8988T (cell line): ENCODE results near the gene TFF1.

Experiments
- DNase-seq: peaks from one replicate; pipeline ENCODE4 v3.0.0; 2011

The TFF1 gene

DNA sequence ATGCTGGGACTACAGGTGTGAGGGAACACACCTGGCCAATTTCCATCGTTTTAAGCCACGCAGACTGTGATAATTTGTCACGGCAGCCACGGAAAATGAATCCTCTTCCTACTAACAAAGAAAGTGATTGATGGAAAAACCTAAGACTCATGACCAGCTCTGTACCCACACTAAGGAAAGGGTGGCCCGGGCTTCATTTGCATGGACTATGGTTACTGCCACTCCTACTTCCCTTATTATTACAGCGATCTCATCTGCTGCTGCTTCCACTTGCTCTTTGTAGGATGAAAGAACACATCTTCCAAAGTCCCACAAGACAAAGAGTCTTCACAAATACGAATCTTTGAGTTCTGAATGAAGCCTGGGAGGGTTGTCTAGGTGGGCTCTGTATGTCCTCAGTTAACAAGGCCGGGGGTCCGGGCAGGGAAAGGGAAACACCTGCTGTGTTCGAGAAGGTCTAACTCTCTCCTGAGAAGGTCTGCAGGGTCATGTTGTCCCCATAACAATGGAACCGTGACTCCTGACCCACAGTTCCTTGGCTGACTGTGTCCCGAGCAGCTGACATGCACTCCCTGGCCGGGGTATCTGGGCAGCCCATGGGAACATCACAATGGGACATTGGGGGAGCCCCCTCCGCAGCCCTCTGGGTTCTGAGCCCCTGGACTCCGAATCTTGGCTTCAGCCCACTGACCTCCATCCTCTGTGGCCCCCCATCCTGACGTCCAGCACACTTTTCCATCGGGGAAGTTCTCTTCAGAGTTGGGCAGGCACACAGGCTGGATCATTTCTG lies 13.3 kb upstream of the TFF1 start:
- no peak for DNase-seq

DNA sequence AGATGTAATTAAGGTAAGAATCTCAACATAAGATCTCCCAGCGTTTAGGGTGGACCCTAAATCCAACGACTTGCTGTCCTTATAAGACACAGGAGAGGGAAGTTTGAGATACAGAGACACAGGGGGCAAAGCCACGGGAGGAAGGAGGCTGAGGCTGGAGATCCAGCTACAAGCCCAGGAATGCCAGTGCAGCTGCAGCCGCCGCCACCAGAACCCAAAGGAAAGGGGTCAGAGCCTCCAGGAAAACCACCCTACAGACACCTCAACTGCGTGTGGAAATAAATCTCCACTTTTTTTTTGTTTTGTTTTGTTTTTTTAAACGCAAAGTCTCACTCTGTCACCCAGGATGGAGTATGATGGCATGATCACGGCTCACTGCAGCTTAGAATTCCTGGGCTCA lies 12.1 kb upstream of the TFF1 start:
- no peak for DNase-seq

DNA sequence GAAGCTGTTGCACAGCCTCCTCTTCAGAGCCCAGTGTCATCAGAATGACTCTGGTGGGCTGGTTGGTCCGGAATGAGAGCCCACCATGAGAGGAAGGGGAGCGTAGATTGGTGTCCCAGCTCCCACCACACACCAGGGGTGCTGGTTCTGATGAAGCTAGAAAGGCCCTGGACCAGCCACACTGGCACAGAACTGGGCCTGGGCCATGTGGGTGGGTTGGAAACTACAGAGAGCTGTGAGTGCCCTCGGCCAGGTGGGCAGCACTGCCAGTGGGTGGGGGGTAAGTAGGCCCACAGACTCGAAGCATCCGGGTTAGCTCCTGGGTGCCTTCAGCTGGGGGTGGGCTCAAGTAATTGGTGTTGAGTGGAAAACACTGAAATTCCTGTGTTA lies 11.6 kb upstream of the TFF1 start:
- no peak for DNase-seq

DNA sequence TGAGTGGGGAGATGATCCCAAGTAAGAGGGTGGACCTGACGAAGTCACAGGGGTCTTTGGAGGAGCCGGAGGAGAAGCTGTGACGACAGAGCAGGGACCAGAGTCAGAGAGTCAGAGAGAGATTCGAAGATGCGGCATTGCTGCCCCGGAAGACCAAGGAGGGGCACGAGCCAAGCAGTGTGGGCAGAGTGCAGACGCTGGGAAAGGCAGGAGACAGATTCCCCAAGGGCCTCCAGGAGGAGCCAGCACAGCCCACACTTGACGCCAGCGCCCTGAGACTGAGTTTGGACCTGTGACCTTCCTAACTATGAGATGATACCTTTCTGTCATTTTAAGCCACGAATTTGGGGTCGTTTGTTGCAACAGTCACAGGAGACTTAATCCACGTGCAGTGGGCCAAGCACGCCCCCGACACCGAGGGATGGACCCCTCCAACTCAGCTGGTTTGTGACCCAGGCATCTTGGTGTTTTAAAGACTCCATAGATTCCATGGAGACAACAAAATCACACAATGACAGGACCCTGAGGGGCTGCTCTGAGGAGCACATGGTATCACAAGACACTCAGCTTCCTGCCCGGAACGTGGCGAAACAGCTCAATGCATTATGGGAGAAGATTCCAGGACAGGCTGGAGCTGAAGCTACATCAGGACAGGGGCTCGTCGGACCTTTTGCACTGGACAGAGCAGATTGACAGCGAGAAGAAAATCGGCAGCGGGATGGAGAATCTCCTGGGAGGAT lies 11.0 kb upstream of the TFF1 start:
- no peak for DNase-seq

DNA sequence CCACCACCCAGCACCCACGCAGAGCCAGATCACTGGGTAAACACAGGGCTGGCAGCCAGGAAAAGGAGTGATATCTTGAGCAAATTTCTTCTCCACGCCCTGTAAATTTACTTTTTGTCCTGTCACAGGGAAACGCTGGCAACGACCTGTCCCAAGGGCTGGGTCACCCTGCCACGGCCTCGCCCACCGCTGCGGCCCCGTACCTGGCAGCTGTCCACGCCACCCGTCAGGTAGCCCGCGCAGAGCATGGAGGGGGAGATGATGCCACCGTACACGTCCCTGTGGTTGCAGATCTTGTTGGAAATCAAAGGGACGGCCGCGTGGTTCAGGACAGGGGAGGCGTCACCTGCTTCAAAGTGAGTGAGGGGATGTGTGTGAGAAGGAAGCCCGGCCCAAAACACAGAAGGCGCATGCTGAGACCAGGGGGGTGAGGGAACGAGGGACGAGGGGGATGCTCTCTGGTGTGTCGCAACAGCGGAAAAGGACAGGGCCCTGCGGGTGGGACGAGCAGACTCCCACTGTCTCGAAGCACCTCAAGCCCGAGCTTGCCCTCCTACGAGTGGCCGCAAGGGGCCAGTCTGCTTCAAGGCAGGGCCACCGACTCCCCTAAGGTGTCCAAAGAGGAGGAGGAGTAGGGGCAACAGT lies 10.1 kb upstream of the TFF1 start:
- DNase-seq = no peak

DNA sequence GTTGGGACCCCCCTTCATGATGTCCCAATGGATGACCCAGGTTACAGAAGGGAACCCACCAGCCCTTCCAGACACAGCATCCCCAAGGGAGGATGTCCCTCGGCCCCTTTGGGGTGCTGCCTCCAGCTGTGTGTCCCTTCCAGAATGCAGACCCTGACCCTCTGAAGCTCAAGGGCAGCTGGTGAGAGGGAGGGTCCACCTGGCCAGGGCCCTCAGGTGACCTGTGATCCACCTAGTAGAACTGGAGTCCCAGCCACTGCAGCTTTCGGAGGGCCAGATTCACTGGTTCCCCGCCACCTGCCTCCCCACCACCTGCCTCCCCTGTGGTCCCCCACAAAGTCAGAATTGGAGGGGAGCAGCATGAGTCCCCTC lies 9.6 kb upstream of the TFF1 start:
- DNase-seq = no peak

DNA sequence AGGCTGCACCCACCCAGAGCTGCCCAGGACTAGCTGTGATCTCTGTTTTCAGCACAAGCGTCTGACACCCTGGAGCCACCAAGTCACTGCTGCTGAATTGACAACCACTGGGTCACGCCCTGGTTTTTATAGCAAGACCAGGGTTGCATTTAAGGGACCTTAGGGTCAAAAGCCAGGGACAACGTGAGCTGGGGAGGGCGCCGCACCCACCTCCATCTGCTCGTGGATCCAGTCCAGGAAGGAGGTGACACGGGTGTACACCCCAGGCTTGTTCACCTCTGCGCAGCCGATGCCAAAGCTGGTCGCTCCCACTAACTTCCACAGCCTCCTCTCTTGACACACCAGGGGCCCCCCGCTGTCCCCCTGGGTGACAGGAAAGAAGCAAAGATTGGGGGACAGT lies 9.2 kb upstream of the TFF1 start:
- no peak for DNase-seq

DNA sequence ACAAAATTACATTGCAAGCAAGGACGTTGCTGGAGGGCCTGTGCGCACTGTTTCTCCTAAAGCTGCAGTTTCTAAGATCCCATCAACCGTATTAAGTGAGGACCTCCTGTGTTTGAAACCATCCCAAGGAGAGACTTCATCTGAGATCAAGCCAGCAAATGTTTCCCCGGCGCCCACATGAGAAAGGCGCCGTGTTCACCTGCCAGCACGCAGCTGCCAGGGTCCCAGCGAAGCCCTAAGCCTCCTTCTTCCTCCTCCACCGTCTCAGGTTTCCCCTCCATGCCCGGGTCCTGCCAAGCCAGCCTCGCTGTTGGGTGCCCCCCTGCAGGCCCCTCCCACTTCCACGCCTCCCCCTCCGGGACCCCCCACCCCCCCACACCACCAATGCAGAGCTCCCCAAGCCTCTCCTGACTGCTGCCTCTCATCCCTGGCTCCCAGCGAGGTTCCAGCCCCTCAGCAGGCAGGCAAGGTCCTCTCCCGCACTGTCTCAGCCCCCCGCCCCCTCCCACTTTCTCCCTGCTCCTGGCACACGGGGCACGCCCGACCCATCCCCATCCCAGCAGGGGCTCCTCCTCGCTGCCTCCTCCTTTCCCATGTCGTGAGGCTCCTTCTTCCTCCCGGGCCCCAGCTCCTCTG lies 8.6 kb upstream of the TFF1 start:
- DNase-seq = no peak

DNA sequence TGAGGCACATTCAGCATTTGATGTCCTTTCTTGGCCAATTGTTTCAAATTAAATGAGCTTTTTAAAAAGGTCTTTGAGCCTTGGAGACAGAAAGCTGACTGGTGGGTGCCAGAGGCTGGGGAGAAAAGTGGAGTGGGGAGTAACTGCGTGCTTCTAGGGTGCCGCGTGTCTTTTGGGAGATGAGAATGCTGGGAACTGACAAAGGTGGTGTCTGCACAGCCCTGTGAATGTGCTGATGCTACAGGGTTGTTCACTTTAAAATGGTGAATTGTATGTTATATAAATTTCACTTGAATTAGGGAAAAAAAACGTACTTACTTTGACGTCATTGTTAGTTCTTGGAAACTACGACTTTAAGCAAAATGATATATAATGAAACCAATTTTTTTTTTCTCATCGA lies 8.1 kb upstream of the TFF1 start:
- no peak for DNase-seq

DNA sequence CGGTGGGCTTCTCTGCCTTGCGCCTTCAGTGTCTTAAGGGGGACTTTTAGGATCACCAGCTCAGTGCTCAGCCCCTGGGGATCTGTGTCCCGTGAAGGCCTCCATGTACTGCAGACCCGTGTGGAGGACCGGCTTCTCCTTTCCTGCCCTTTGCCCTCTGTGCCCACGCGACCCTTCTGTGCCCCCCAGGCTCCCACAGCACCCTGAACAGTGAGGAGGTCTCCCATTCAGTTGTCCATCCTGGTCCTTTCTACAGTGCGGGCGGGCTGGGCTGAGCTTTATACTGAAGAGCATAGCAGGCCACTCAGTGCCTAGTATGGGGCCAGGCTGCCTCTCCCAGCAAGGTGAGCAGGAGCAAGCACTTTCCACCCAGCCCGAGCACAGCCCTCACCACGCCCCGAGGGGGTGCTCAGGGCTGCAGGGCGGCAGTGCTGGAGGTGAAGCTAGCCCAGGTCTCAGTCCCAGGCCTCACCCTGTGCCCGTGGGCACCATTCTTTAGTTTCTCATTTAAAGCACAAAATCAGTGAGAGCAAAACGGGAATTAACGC lies 7.6 kb upstream of the TFF1 start:
- DNase-seq = no peak

DNA sequence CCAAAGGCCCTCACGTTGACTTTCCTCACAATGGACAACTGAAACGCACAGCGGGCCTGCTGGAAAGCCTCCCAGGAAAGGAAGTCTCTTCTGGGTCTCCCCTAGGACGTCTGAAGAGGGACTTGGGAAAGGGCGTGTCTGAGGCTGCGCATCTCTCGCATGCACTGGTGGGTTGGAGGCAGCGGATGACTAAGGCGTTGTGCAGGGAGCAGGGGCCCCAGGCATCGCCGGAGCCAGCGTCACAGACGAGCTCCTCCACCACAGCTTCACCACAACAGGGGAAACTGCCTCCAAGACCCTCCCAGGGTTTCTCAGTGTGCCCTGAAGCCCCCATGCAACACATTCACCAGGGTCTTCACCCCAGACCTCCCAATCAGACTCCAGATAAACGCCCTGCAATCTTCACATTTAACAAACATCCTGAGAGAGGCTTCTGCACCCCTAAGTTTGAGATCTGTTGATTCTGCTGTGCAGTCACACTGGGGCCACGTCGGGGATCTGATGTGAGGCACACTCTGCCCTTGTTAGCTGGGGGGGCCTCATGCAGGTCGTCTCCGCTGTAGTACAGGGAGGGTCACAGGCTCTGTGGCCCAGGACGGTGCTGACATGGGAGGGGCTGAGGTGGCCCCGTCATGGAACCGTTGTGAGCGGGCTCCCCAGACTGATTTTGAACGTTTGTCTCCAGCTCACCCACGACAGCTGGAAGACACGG lies 7.0 kb upstream of the TFF1 start:
- no peak for DNase-seq

DNA sequence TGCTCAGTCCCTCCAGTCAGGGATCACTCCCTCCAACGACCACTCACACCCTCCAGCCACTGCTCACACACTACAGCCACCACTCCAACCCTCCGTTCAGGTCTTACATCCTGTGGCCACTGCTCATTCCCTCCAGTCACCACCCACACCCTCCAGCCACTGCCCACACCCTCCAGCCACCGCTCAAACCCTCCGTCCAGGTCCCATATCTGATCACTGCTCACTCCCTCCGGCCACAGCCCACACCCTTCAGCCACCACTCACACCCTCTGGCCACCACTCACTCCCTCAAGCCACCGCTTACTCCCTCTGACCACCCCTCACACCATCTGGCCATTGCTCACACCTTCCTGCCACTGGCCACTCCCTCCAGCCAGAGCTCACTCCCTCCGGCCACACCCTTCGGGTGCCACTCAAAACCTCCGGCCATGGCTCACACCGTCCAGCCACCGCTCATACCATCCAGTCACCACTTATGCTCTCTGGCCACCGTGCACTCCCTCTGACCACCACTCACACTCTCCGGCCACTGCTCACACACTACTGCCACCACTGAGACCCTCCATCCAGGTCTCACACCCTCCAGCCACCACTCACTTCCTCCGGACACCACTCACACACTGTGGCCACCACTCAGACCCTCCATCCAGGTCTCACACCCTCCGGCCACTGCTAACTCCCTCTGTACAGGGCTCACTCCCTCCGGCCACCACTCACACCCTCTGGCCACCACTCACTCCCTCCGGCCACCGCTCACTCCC lies 4.7 kb upstream of the TFF1 start:
- no peak for DNase-seq

DNA sequence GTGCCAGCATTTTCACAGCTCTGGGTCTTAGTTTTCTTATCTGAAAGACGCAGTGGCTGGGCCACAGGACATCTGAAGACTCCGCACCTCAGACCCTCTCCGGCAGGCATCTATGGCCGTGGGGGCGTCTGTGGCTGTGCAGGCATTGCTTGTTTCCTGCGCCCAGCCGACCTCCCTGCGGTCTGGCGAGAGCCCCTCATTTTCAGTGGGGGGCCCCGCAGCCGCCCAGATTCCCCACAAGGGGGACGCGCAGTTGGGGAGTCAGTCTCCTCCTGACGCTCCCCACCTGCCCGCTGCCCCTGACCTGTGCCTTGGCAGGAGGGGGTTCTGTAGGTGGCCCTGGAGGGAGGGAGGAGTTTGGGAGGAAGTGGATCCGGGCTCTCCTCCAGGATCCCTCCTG lies 3.5 kb upstream of the TFF1 start:
- DNase-seq = no peak

DNA sequence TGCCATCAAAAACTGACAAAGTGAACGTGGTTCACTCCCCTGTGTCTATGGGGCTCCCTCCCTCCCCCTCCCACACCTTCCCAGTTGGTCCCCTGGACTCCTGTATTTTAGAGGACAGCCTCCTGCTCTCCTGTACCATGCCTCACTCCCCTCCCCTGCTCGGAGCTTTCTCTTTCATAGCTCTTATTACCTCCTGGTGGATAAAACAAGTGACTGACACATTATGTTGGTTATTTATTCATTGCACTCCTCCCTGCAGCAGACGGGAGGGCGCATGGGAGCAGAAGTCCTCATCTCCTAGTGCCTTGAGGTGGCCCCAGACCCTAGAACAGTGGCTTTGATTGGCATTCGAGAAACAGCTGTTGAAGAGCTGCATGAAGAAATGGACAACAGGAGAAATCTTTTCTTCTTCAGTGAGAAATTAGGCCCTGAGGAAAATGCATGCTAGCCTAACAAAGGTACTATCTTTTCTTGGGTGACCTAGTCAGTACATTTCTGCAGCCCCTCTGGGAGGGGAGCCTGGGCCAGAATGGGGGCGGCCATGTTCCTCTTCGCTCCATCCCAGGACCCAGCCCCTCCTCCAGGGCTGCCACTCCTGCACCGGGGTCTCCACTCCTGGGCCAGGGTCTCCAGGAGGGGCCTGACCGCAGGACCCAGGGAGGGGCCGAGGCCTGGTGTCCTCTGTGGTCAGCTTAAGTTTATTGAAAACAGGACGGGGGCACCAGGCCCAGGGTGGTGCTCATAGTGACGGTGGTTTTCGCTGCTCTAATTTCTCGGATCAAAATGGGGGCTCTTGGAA lies 1.2 kb upstream of the TFF1 start:
- DNase-seq = no peak

DNA sequence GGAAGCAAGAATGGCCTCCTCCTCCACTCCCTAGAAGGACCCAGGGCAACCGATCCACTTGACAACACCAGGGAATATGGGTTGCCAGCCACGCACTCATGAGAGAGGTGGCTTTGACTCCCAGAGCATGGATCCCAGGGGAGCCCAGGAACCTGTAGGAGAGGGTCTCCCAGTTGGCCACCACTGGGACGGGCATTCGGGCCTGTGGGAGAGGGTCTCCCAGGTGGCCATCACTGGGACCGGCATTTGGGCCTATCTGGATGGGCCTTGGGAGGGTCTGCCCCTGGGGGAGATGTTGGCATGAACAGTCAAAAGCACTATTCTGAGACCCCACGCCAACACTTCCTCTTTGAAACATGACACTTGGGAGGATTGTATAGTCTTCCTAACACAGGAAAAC lies 565 bp downstream of the TFF1 start:
- DNase-seq = no peak

DNA sequence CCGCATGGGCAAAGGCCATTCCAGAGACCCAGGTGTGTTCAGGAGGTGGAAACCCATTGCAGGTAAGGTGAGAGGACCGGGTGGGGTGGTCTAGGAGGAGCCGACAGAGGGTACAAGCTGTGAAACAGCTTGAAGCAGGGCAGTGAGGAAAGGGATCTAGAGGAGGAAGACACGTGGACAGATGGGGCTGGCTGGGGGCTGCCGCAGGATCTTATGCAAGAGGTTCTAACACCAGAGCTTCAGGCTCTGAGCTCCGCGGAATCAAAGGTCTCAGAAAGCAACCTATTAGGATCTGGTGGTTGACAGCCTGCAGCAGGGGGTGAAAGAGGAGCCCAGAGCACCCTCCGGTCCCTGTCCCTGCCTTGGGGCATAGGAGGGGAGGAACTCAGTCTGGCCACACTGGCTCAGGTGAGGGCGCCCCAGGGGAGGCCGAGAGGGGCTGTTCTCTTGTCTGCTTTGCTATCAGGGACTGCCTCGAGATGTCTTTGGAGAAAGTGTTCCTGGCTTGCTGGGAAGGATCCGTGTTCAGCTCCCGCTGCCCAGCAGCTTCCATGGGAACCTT lies 1.9 kb downstream of the TFF1 start:
- no peak for DNase-seq

DNA sequence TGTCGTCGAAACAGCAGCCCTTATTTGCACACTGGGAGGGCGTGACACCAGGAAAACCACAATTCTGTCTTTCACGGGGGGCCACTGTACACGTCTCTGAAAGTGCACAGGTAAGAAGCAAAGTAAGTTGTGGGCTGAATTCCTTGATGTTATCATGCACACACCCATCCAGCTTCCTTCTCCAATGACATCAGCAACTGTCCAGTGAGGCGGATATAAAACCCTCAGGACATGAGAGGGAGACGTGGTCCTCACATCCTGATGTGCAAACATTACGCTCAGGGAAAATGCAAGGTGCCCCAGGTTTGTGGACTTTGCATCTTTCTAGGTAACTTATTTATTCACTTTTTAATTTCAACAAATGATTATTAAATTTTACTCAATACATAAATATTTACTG lies 3.0 kb downstream of the TFF1 start:
- DNase-seq = no peak

DNA sequence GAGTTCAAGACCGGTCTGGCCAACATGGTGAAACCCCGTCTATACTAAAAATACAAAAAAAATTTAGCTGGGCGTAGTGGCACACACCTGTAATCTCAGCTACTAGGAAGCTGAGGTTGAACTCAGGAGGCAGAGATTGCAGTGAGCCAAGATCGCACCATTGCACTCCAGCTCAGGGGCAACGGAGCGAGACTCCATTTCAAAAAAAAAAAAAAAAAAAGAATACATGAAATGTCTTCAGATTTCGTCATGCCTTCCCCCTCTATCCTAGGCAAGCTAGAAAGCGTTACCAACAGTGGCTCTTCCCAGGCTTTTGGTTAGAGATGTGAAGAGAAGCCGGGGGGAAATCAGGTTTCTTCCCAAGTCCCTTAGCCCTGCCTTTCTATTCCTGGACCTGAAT lies 3.6 kb downstream of the TFF1 start:
- DNase-seq = no peak

DNA sequence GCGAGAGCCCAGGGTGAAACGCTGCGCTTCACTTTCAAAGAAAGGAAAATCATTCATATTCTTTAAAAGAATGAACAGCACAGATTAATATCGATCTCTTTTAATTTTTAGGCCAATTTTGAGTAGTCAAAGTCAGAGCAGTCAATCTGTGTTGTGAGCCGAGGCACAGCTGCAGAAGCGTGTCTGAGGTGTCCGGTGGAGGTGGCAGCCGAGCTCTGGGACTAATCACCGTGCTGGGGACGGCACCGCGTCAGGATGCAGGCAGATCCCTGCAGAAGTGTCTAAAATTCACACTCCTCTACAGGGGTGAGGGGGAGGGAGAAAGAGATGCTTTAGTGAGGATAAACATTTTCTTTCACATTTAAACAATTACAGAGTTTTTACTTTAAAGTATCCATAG lies 4.1 kb downstream of the TFF1 start:
- no peak for DNase-seq

DNA sequence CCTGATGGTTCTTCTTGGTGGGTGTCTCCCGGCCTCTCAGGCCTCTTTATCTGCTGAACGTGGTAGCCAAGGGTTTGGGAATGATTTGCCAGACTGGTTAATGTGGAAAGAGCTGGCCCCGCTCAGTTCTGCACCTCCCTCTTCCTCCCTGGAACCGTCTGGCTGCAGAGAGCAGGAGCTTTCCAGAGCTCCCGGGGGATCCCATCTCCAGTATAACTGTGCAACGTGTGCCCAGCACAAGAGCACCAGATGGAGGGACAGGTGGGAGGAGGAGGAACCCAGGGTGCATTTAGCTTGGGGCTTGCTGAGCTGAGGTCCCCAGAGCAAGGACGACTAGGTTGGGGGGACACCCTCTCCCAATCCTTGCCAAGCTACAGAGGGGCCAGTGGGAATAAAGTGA lies 5.0 kb downstream of the TFF1 start:
- no peak for DNase-seq

DNA sequence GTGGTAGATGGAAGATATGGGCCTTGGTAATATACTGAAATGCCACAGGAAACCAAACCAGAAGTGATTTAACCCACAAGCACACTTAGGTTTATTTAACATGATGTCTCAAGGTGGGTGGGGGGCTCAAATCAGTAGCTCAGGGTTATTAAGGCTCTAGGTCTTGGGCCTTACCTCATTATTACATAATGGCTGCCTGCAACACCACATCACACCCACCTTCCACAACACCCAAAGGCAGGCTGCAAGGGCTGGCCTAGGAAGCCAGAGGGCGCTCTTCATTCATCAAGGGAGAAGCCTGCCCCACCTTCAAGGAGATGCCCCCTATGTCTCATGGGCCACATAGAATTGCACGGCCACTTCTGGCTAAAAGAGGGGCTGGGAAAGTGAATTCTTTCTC lies 6.0 kb downstream of the TFF1 start:
- no peak for DNase-seq
